ENCODE data around the gene SLC36A3. TPM values are rescaled to one million over a fixed set of nuclear protein-coding genes. Genes with fewer than 3 reads are reported as not detected.

Gene SLC36A3
- total RNA-seq (not detected), polyA plus RNA-seq (ENCODE audit: insufficient read depth, low read depth, low replicate concordance) (not detected)
- long read RNA-seq, donor 1 = 0 reads
- long read RNA-seq, donor 2 = 0 reads
- long read RNA-seq, donor 3 = 0 reads
- long read RNA-seq, donor 4 = 0 reads
- long read RNA-seq, donor 5 = 0 reads
- long read RNA-seq, donor 6 = 0 reads
- long read RNA-seq, donor 7 = 0 reads
- long read RNA-seq, donor 8 = 0 reads
- long read RNA-seq, donor 9 = 0 reads
- long read RNA-seq, donor 10, partial matches to known transcripts = 20 of 20 reads
- long read RNA-seq, donor 10, other reads (novel, unspliced or antisense) = 0 of 20 reads

DNA sequence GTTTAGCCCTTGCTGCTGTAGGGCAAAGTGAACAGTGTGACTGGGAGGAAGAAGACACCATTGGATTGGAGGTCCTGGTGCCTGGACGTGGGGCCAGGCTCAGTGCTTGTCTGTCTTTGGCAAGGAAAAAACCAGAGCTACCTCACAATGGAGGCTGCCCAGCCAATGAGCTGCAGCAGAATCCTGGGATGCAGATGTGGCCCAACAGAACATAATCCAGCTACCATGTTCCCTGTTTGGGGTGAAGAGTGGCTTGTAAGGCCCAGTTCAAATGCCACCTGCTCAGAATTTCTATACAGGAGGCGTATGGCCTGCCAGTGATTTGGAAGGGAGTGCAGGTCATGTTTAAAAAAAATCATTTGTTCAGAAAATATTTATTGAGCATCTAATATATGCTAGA lies at the start of gene SLC36A3:
TSS of gene SLC36A3 (minus strand) at position 101 of the 400 bp plus-strand sequence. CDS start 412 bp downstream, outside the sequence.
- Histone ChIP-seq H3K27ac (ENCODE audit: low read depth in 2 of 2, low read length in 2 of 2) (no peak within 1 kb of the TSS), H3K4me1 (ENCODE audit: control insufficient read depth in 2 of 3, insufficient read depth in 2 of 3, low read depth in 1 of 3, low read length in 3 of 3) (no peaks in the 10 kb centered on the region), H3K27me3 (ENCODE audit: control insufficient read depth, insufficient read depth, low read length) (no peaks in the 10 kb centered on the region), H3K9ac (ENCODE audit: low read length in 3 of 3) (no peak within 1 kb of the TSS), H3K36me3 (ENCODE audit: control insufficient read depth in 2 of 3, insufficient read depth in 3 of 3, low read length in 3 of 3) (no peaks in the 10 kb centered on the region), H3K4me3 (ENCODE audit: low read length in 3 of 3) (no peak within 1 kb of the TSS), H3K9me3 (ENCODE audit: control insufficient read depth in 2 of 3, insufficient read depth in 1 of 3, low read length in 3 of 3) (no peaks in the 10 kb centered on the region)
- no peak for FAIRE-seq
- no peak for DNase-seq
- TF ChIP-seq, protein P1, sequence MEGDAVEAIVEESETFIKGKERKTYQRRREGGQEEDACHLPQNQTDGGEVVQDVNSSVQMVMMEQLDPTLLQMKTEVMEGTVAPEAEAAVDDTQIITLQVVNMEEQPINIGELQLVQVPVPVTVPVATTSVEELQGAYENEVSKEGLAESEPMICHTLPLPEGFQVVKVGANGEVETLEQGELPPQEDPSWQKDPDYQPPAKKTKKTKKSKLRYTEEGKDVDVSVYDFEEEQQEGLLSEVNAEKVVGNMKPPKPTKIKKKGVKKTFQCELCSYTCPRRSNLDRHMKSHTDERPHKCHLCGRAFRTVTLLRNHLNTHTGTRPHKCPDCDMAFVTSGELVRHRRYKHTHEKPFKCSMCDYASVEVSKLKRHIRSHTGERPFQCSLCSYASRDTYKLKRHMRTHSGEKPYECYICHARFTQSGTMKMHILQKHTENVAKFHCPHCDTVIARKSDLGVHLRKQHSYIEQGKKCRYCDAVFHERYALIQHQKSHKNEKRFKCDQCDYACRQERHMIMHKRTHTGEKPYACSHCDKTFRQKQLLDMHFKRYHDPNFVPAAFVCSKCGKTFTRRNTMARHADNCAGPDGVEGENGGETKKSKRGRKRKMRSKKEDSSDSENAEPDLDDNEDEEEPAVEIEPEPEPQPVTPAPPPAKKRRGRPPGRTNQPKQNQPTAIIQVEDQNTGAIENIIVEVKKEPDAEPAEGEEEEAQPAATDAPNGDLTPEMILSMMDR (IDR thresholded peaks at IDR 0.05; ENCODE audit: borderline replicate concordance, extremely low read depth, insufficient read depth) = no peak
- intact Hi-C loops (cut with DNase I) = no loop called here

DNA sequence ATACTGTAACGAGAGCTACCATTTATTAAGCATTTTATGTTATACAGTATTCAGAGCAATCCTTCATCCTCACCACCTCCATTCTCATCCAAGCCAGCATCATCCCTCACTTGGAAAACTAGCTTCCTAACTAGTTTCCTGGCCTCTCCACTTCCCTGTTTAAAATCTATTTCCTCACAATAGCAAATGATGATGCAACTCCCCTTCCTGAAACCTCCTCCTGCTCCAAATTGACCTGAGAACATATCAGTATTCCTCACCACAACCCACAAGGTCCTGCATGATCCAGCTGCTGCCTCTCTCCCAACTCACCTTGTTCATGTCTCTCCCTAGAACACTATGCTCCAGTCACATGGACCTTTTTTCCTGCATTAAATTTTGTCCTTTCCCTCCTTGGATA lies 48.1 kb upstream of the SLC36A3 start:
- no peaks in the 10 kb centered on the region for H3K4me1 ChIP-seq (ENCODE audit: control insufficient read depth in 2 of 3, insufficient read depth in 2 of 3, low read depth in 1 of 3, low read length in 3 of 3)
- H3K27me3 ChIP-seq (ENCODE audit: control insufficient read depth, insufficient read depth, low read length) = no peaks in the 10 kb centered on the region
- no peak overlapping the region for H3K27ac ChIP-seq (ENCODE audit: low read depth in 2 of 2, low read length in 2 of 2)
- TF ChIP-seq, protein P1 (IDR thresholded peaks at IDR 0.05; ENCODE audit: borderline replicate concordance, extremely low read depth, insufficient read depth) = no peak
- H3K4me3 ChIP-seq (ENCODE audit: low read length in 3 of 3) = no peak overlapping the region
- intact Hi-C loops (cut with DNase I) = no loop called here
- FAIRE-seq (no peak), DNase-seq (no peak)
- no peaks in the 10 kb centered on the region for H3K9me3 ChIP-seq (ENCODE audit: control insufficient read depth in 2 of 3, insufficient read depth in 1 of 3, low read length in 3 of 3)
- no peaks in the 10 kb centered on the region for H3K36me3 ChIP-seq (ENCODE audit: control insufficient read depth in 2 of 3, insufficient read depth in 3 of 3, low read length in 3 of 3)
- H3K9ac ChIP-seq (ENCODE audit: low read length in 3 of 3) = no peak overlapping the region

DNA sequence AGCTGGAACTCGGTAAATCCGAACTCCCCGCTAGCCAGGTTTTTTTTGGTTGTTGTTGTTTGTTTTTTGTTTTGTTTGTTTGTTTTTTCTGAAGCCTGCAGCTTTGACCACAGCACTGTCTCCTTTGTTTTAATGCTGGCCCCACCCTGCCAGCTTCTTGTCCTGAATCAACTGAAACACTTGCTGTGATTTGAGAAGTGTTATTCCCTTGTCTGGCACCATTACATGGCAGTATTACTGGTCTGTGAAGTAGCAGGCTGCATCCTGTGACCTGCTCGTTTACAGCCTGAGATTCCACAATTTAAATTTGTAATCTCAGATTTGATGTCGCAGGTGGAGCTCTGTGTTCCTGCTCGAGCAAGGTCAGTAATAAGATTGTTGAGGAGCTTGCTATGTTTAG lies 45.2 kb upstream of the SLC36A3 start:
- H3K36me3 ChIP-seq (ENCODE audit: control insufficient read depth in 2 of 3, insufficient read depth in 3 of 3, low read length in 3 of 3) = no peaks in the 10 kb centered on the region
- no peaks in the 10 kb centered on the region for H3K27me3 ChIP-seq (ENCODE audit: control insufficient read depth, insufficient read depth, low read length)
- H3K27ac ChIP-seq (ENCODE audit: low read depth in 2 of 2, low read length in 2 of 2) = no peak overlapping the region
- H3K9me3 ChIP-seq (ENCODE audit: control insufficient read depth in 2 of 3, insufficient read depth in 1 of 3, low read length in 3 of 3) = no peaks in the 10 kb centered on the region
- no peak overlapping the region for H3K9ac ChIP-seq (ENCODE audit: low read length in 3 of 3)
- no peak overlapping the region for H3K4me3 ChIP-seq (ENCODE audit: low read length in 3 of 3)
- no peaks in the 10 kb centered on the region for H3K4me1 ChIP-seq (ENCODE audit: control insufficient read depth in 2 of 3, insufficient read depth in 2 of 3, low read depth in 1 of 3, low read length in 3 of 3)
- FAIRE-seq = no peak
- no peak for DNase-seq
- intact Hi-C loops (cut with DNase I) = no loop called here
- TF ChIP-seq, protein P1 (IDR thresholded peaks at IDR 0.05; ENCODE audit: borderline replicate concordance, extremely low read depth, insufficient read depth) = no peak

Measured in kidney (tissue), 22 donors.